ENCODE measurements around the gene FCER1G.

FCER1G gene

DNA sequence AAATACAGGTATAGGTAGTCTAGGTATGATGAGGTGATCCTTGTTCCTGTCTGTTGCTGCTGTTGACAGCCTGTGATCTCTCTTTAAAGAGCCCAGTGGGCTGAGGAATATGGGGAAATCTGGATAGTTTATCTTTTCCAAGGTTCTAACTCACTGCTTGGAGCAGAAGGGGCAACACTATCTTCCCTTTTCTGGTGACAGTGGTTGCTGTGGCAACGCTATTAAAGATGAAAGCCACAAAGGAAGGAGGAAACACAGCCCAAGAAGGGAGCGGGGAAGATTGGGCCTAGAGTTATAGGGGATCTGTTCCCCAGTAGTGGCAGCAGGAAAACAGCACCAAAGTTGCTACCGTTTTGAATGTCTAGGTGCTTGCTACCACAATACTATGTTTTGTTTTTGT, 52.2 kb downstream of the FCER1G start:
- DNase-seq (ENCODE audit: low read depth): no peak
